GM12891 (cell line): Measurements from ENCODE around the gene COMMD9.

ENCODE experiments used
- POLR2A ChIP-seq: IDR thresholded peaks from 2 replicates; pipeline ENCODE4 v1.6.1; 2011; ENCODE audit warnings: low read depth, low read length, control low read depth
- POLR2AphosphoS5 ChIP-seq: IDR thresholded peaks from 2 replicates; pipeline ENCODE4 v1.6.1; 2011; ENCODE audit warnings: low read depth, low read length, control low read depth

- TF ChIP-seq POLR2A, result no peak
- no peak for TF ChIP-seq POLR2AphosphoS5
These were observed 14.8 kb downstream of the COMMD9 start for GRCh38 chr11:36274414-36274813.
